Measurements from ENCODE around the gene CYB5B. TPM values are rescaled to one million over a fixed set of nuclear protein-coding genes. Genes with fewer than 3 reads are reported as not detected.

CYB5B gene
- polyA plus RNA-seq, 1 of the 3 experiments (the other 2 are of a cell fraction) = 64.4 TPM

DNA sequence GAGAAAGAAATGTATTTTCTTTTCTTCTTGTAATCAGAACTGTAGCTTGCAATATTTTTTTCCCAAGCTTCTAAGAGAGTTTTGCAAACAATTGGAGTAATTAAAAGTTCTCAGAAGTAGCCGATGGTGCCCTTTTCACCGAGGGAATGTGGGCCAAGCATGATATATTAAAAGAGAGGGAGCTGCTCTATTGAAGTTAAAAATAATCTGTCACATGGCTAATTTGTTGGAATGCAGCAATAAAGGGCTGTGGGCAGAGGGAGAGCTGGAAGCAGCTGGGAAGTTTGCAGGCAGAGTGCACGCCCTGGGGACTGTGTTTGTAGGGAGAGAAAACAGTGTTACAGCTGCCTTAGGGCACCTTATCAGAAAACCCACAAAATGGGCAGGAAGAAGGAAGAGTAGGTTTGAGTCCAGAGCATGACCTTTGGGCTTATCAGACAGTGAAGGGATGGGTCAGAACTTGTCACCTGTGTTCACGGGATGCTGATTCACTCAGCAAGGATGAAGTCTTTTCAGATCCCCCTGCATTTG lies 20.1 kb upstream of the CYB5B start:
- no peaks in the 10 kb centered on the region for H3K27me3 ChIP-seq (ENCODE audit: insufficient read depth)
- WGBS (ENCODE audit: low lambda C conversion rate) = 14% methylated on average over 4 of the region's 4 CpGs
- peak overlapping the region; percentile 89 for H2AFZ ChIP-seq (ENCODE audit: low read depth)
- H3K9ac ChIP-seq = peak overlapping the region; percentile 0; the same call in 1 of the 2 replicates
- ChIA-PET CTCF (interaction anchor here (1.0 to 1.7 kb wide), 4 partner anchors 8 to 351 kb away, joined by 3 to 8 read pairs (median 4); partner anchors contain the start of genes NOB1 and TERF2), POLR2A (no interaction called here)
- peak overlapping the region; percentile 6 to 64 for H3K27ac ChIP-seq (ENCODE audit: low read depth in 2 of 2, low read length in 1 of 2)
- DNase-seq = no peak
- H4K20me1 ChIP-seq (ENCODE audit: insufficient read depth) = no peaks in the 10 kb centered on the region
- peak overlapping the region; percentile 68 for H3K4me2 ChIP-seq
- TF ChIP-seq, protein P1, sequence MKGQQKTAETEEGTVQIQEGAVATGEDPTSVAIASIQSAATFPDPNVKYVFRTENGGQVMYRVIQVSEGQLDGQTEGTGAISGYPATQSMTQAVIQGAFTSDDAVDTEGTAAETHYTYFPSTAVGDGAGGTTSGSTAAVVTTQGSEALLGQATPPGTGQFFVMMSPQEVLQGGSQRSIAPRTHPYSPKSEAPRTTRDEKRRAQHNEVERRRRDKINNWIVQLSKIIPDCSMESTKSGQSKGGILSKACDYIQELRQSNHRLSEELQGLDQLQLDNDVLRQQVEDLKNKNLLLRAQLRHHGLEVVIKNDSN (IDR thresholded peaks at IDR 0.05; ENCODE audit: borderline replicate concordance, low read depth) = peak; percentile 16; the same call in 1 of the 2 replicates
- TF ChIP-seq, protein P2, sequence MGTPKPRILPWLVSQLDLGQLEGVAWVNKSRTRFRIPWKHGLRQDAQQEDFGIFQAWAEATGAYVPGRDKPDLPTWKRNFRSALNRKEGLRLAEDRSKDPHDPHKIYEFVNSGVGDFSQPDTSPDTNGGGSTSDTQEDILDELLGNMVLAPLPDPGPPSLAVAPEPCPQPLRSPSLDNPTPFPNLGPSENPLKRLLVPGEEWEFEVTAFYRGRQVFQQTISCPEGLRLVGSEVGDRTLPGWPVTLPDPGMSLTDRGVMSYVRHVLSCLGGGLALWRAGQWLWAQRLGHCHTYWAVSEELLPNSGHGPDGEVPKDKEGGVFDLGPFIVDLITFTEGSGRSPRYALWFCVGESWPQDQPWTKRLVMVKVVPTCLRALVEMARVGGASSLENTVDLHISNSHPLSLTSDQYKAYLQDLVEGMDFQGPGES (IDR thresholded peaks at IDR 0.05; ENCODE audit: low read depth, low read length) = no peak
- TF ChIP-seq EZH2phosphoT487 (IDR thresholded peaks at IDR 0.05; ENCODE audit: borderline replicate concordance, low read depth) = no peak
- TF ChIP-seq TAF1 (IDR thresholded peaks at IDR 0.05; ENCODE audit: borderline replicate concordance, low read depth, low read length) = no peak
- TF ChIP-seq EP300 (IDR thresholded peaks at IDR 0.05; ENCODE audit: borderline replicate concordance in 1 of 2, low read depth in 1 of 2, low read length in 1 of 2) = peak in 1 of 2 experiments; percentile 27; a peak in 1 of 4 replicates
- no peak for TF ChIP-seq RXRA (IDR thresholded peaks at IDR 0.05; ENCODE audit: borderline replicate concordance, low read depth)
- no peak for TF ChIP-seq ELF1 (IDR thresholded peaks at IDR 0.05)
- no peak for TF ChIP-seq MXI1 (IDR thresholded peaks at IDR 0.05; ENCODE audit: low read depth, low read length)
- TF ChIP-seq SMC3 (IDR thresholded peaks at IDR 0.05; ENCODE audit: low read depth, low read length) = no peak
- TF ChIP-seq, protein P3, sequence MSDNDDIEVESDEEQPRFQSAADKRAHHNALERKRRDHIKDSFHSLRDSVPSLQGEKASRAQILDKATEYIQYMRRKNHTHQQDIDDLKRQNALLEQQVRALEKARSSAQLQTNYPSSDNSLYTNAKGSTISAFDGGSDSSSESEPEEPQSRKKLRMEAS (IDR thresholded peaks at IDR 0.05; ENCODE audit: low read depth) = no peak
- TF ChIP-seq MEF2A (IDR thresholded peaks at IDR 0.05; ENCODE audit: borderline replicate concordance, low read depth) = 0 out of 2 replicates have a peak, but pooled peaks have one; percentile 32
- TF ChIP-seq, protein P4, sequence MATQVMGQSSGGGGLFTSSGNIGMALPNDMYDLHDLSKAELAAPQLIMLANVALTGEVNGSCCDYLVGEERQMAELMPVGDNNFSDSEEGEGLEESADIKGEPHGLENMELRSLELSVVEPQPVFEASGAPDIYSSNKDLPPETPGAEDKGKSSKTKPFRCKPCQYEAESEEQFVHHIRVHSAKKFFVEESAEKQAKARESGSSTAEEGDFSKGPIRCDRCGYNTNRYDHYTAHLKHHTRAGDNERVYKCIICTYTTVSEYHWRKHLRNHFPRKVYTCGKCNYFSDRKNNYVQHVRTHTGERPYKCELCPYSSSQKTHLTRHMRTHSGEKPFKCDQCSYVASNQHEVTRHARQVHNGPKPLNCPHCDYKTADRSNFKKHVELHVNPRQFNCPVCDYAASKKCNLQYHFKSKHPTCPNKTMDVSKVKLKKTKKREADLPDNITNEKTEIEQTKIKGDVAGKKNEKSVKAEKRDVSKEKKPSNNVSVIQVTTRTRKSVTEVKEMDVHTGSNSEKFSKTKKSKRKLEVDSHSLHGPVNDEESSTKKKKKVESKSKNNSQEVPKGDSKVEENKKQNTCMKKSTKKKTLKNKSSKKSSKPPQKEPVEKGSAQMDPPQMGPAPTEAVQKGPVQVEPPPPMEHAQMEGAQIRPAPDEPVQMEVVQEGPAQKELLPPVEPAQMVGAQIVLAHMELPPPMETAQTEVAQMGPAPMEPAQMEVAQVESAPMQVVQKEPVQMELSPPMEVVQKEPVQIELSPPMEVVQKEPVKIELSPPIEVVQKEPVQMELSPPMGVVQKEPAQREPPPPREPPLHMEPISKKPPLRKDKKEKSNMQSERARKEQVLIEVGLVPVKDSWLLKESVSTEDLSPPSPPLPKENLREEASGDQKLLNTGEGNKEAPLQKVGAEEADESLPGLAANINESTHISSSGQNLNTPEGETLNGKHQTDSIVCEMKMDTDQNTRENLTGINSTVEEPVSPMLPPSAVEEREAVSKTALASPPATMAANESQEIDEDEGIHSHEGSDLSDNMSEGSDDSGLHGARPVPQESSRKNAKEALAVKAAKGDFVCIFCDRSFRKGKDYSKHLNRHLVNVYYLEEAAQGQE (IDR thresholded peaks at IDR 0.05; ENCODE audit: low read depth, low read length) = no peak
- TF ChIP-seq TEAD4 (IDR thresholded peaks at IDR 0.05; ENCODE audit: borderline replicate concordance, insufficient read depth) = peak; percentile 34; the same call in 1 of the 2 replicates
- peak; percentile 46; the same call in 1 of the 2 replicates for TF ChIP-seq TCF12 (IDR thresholded peaks at IDR 0.05)
- TF ChIP-seq SIN3A (IDR thresholded peaks at IDR 0.05; ENCODE audit: borderline replicate concordance, low read depth, low read length) = no peak
- no peak for TF ChIP-seq JUND (IDR thresholded peaks at IDR 0.05)
- TF ChIP-seq, protein P5, sequence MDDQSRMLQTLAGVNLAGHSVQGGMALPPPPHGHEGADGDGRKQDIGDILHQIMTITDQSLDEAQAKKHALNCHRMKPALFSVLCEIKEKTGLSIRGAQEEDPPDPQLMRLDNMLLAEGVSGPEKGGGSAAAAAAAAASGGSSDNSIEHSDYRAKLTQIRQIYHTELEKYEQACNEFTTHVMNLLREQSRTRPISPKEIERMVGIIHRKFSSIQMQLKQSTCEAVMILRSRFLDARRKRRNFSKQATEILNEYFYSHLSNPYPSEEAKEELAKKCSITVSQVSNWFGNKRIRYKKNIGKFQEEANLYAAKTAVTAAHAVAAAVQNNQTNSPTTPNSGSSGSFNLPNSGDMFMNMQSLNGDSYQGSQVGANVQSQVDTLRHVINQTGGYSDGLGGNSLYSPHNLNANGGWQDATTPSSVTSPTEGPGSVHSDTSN (IDR thresholded peaks at IDR 0.05) = peak; percentile 43; the same call in 1 of the 2 replicates
- no peak for TF ChIP-seq RAD21 (IDR thresholded peaks at IDR 0.05; ENCODE audit: low read length)
- TF ChIP-seq RFX5 (IDR thresholded peaks at IDR 0.05; ENCODE audit: low read length) = no peak
- TF ChIP-seq NFIC (IDR thresholded peaks at IDR 0.05; ENCODE audit: borderline replicate concordance) = 0 out of 2 replicates have a peak, but pooled peaks have one; percentile 7
- TF ChIP-seq CHD2 (IDR thresholded peaks at IDR 0.05; ENCODE audit: low read length, partially characterized antibody) = no peak
- peaks cover 12% of the 10 kb centered on the region for H3F3A ChIP-seq (replicated peaks; ENCODE audit: insufficient read depth)
- H3K4me1 ChIP-seq (ENCODE audit: control insufficient read depth in 1 of 2, insufficient read depth in 2 of 2, low read depth in 1 of 2, low read length in 1 of 2) = peaks cover 7 to 32% of the 10 kb centered on the region in 2 experiments; a peak in 3 of 4 replicates
- H3K9me3 ChIP-seq = no peaks in the 10 kb centered on the region
- no peaks in the 10 kb centered on the region for H3K9me2 ChIP-seq
- no peaks in the 10 kb centered on the region for H3K79me2 ChIP-seq (ENCODE audit: insufficient read depth)
- H3K36me3 ChIP-seq (replicated peaks in 1 of 2; ENCODE audit: control insufficient read depth in 1 of 2, insufficient read depth in 2 of 2, low read length in 1 of 2) = no peaks in the 10 kb centered on the region
- H3K4me3 ChIP-seq (ENCODE audit: low read depth in 2 of 2, low read length in 1 of 2) = peak overlapping the region in 1 of 2 experiments; percentile 36; a peak in 1 of 4 replicates

All from SK-N-SH (cell line).